ENCODE results near the gene ZDHHC19. TPM values are rescaled to one million over a fixed set of nuclear protein-coding genes. Genes with fewer than 3 reads are reported as not detected.
"Not testable (repeated sequence)": the region's sequence is repeated elsewhere in the genome, so short reads cannot be mapped to it uniquely, and the experiment has no call there.

ZDHHC19 gene
- total RNA-seq, 4 donors from 2014 or later: not detected

GRCh38 chr3:196207833-196208607, 3.2 kb downstream of the ZDHHC19 start:
- H3K4me1 ChIP-seq: peaks cover 0 to 11% (median 0%) of the 10 kb centered on the region in 3 donors
- WGBS, 2 donors (ENCODE audit: low coverage in 1 of 2): 6 to 84% methylated on average over 5 to 14 of the region's 49 CpGs
- TF ChIP-seq EP300 (IDR thresholded peaks at IDR 0.05) (no peak), POLR2AphosphoS5 (IDR thresholded peaks at IDR 0.05) (no peak), POLR2A (IDR thresholded peaks at IDR 0.05) (no peak), CTCF (IDR thresholded peaks at IDR 0.05) (no peak)
- peak; percentile 44 for ATAC-seq
- H3K36me3 ChIP-seq: no peaks in the 10 kb centered on the region
- no peaks in the 10 kb centered on the region for H3K9me3 ChIP-seq
- peaks cover 38% of the 10 kb centered on the region for H3K27me3 ChIP-seq
- peak overlapping the region; percentile 33 to 42 for H3K4me3 ChIP-seq
- no peak overlapping the region for H3K27ac ChIP-seq

- 28% methylated on average over 6 of the region's 70 CpGs; no CpG with 5 or more reads in 1 of the 2 donors for WGBS, 2 donors (ENCODE audit: low coverage in 1 of 2)
- Histone ChIP-seq H3K36me3 (no peaks in the 10 kb centered on the region), H3K4me3 (peak overlapping the region in 1 of 2 donors; percentile 42), H3K9me3 (no peaks in the 10 kb centered on the region), H3K27me3 (peaks cover 45% of the 10 kb centered on the region), H3K4me1 (peaks cover 0 to 11% (median 0%) of the 10 kb centered on the region in 3 donors), H3K27ac (no peak overlapping the region)
- no peak for ATAC-seq
- no peak for TF ChIP-seq POLR2AphosphoS5 (IDR thresholded peaks at IDR 0.05)
- TF ChIP-seq EP300 (IDR thresholded peaks at IDR 0.05): no peak
- no peak for TF ChIP-seq CTCF (IDR thresholded peaks at IDR 0.05)
- TF ChIP-seq POLR2A (IDR thresholded peaks at IDR 0.05): no peak
These were observed 3.9 kb downstream of the ZDHHC19 start for GRCh38 chr3:196207159-196207832.

- H3K36me3 ChIP-seq, ATAC-seq, H3K9me3 ChIP-seq, H3K27ac ChIP-seq, H3K4me3 ChIP-seq: not testable (repeated sequence)
- 71 to 81% methylated on average over 5 to 9 of the region's 9 CpGs for WGBS, 2 donors (ENCODE audit: low coverage in 1 of 2)
- H3K27me3 ChIP-seq: peaks cover 46% of the 10 kb centered on the region
- peaks cover 0 to 11% (median 0%) of the 10 kb centered on the region in 3 donors for H3K4me1 ChIP-seq
These were observed 5.6 kb downstream of the ZDHHC19 start for GRCh38 chr3:196205442-196206205.

GRCh38 chr3:196203846-196204245, 7.4 kb downstream of the ZDHHC19 start:
- peaks cover 46% of the 10 kb centered on the region for H3K27me3 ChIP-seq
- no peak overlapping the region for H3K27ac ChIP-seq
- no peak for ATAC-seq
- TF ChIP-seq POLR2AphosphoS5 (IDR thresholded peaks at IDR 0.05) (no peak), EP300 (IDR thresholded peaks at IDR 0.05) (no peak), POLR2A (IDR thresholded peaks at IDR 0.05) (no peak), CTCF (IDR thresholded peaks at IDR 0.05) (no peak)
- H3K9me3 ChIP-seq: no peaks in the 10 kb centered on the region
- H3K4me3 ChIP-seq: no peak overlapping the region
- H3K4me1 ChIP-seq: peaks cover 0 to 11% (median 0%) of the 10 kb centered on the region in 3 donors
- WGBS, 2 donors (ENCODE audit: low coverage in 1 of 2): 89 to 93% methylated on average over 3 of the region's 3 CpGs
- H3K36me3 ChIP-seq: no peaks in the 10 kb centered on the region

- no peaks in the 10 kb centered on the region for H3K9me3 ChIP-seq
- no peak overlapping the region for H3K27ac ChIP-seq
- peaks cover 0 to 6% (median 0%) of the 10 kb centered on the region in 3 donors for H3K4me1 ChIP-seq
- H3K27me3 ChIP-seq: peaks cover 38% of the 10 kb centered on the region
- H3K4me3 ChIP-seq: no peak overlapping the region
- peak; percentile 69 for ATAC-seq
- 44 to 80% methylated on average over 2 to 18 of the region's 21 CpGs for WGBS, 2 donors (ENCODE audit: low coverage in 1 of 2)
- no peaks in the 10 kb centered on the region for H3K36me3 ChIP-seq
- TF ChIP-seq CTCF (IDR thresholded peaks at IDR 0.05): no peak
- TF ChIP-seq POLR2A (IDR thresholded peaks at IDR 0.05): no peak
- no peak for TF ChIP-seq POLR2AphosphoS5 (IDR thresholded peaks at IDR 0.05)
- no peak for TF ChIP-seq EP300 (IDR thresholded peaks at IDR 0.05)
These were observed 8.7 kb downstream of the ZDHHC19 start for GRCh38 chr3:196202516-196202970.

All from gastroesophageal sphincter (tissue), 4 donors.